ENCODE data around the gene ERGIC3.
"Not testable (repeated sequence)": the region's sequence is repeated elsewhere in the genome, so short reads cannot be mapped to it uniquely, and the experiment has no call there.

Gene ERGIC3

GRCh38 chr20:35508493-35509218 is 33.2 kb upstream of the ERGIC3 start:
- no peak overlapping the region for H2AFZ ChIP-seq (ENCODE audit: low read depth, low read length)
- peaks cover 77% of the 10 kb centered on the region for H3K36me3 ChIP-seq (ENCODE audit: insufficient read depth, low read length)
- H3K27me3 ChIP-seq (ENCODE audit: insufficient read depth, low read length): no peaks in the 10 kb centered on the region
- H3K9me3 ChIP-seq (ENCODE audit: low read length): no peaks in the 10 kb centered on the region
- no peaks in the 10 kb centered on the region for H3K4me1 ChIP-seq (ENCODE audit: insufficient read depth, low read length)
- H3K4me3 ChIP-seq (ENCODE audit: low read length): no peak overlapping the region

DNA sequence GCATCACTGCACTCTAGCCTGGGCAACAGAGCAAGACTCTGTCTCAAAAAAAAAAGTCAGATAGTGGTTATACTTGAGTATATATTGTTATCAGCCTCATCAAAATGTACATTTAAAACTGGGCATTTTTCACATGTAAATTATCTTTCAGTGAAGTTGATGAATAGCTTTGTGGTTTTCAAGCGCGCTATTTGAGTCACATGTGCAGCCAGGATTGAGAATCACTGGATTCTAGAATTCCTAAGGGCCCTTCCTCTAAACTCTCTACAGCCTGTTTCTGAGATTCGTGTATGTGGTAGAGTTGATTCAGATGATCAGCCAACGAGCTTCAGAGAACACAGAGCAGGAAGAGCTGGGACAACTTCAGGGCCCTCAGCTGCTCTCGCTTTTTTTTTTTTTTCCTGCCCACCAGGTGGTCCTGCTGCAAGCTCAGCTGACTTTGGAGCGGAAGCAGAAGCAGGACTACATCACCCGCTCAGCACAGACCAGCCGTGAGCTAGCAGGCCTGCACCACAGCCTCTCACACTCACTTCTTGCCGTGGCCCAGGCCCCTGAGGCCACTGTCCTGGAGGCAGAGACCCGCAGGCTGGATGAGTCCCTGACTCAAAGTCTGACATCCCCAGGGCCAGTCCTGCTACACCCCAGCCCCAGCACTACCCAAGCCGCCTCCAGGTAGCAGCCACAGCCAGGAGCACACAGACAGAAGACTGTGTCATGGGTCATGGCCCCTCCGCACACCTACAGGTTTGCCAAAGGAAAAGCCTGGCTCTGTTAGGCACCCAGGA is 30.7 kb upstream of the ERGIC3 start:
- peaks cover 64% of the 10 kb centered on the region for H3K36me3 ChIP-seq (ENCODE audit: insufficient read depth, low read length)
- H2AFZ ChIP-seq (ENCODE audit: low read depth, low read length): no peak overlapping the region
- H3K4me3 ChIP-seq (ENCODE audit: low read length): no peak overlapping the region
- H3K27me3 ChIP-seq (ENCODE audit: insufficient read depth, low read length): no peaks in the 10 kb centered on the region
- no peaks in the 10 kb centered on the region for H3K9me3 ChIP-seq (ENCODE audit: low read length)
- H3K4me1 ChIP-seq (ENCODE audit: insufficient read depth, low read length): no peaks in the 10 kb centered on the region

DNA sequence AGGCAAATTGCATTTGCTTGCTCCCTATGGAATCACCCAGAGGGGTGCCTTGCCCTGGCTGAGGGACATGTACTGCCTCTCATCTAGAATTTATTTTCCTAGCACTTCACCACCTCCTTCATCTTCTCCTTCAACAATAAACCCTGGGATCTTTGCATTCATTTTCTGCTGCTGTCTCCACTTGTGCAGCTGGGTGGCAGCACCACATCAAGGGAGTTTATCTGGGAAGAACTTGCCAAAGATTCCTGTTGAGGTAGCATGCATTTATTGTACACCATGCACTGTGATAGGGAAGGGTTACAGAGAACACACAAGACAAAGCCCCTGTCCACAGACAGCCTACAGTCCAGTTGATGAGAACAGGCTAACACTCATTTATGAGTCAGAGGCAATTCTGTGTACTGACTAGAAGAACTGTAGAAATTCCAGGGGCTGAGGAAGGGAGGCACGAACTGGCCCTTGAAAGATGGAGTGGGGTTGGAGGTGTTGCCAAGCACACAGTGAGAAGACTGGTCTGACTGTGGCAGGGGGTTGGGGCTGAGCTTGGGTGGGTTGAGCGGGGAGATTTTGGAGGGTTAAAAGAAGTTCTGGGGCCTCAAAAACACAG is 30.0 kb upstream of the ERGIC3 start:
- Histone ChIP-seq H3K9me3 (ENCODE audit: low read length) (no peaks in the 10 kb centered on the region), H3K4me1 (ENCODE audit: insufficient read depth, low read length) (no peaks in the 10 kb centered on the region), H3K27me3 (ENCODE audit: insufficient read depth, low read length) (no peaks in the 10 kb centered on the region), H3K36me3 (ENCODE audit: insufficient read depth, low read length) (peaks cover 58% of the 10 kb centered on the region), H3K4me3 (ENCODE audit: low read length) (no peak overlapping the region), H2AFZ (ENCODE audit: low read depth, low read length) (no peak overlapping the region)

DNA sequence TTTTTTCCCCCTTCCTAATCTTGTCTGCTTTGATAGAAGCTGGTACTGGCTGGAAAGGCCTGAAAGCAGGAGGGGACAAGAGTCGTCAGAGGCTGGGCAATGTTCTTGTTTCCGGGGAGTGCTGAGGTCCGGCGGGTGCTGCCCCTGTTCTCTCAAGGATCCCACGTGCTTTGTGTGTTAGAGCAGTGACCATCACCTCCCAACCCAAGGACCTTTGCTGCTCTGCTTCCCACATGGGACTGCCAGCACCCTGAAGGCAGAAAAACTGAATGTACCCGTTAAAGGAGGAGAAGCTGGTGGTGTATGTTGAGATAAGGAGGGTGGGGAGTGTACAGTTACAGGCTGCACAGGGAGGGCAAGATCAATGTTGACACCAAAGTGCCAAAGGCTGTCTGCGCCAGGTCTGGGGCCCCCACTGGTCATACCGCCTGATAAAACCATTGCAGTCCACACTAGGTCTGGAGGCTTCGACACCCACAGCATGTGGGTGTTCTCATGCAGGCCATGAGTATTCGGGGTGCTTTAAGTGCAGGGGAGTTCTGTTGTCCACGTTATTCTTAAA is 27.4 kb upstream of the ERGIC3 start:
- H3K36me3 ChIP-seq (ENCODE audit: insufficient read depth, low read length): peaks cover 39% of the 10 kb centered on the region
- H2AFZ ChIP-seq (ENCODE audit: low read depth, low read length): no peak overlapping the region

DNA sequence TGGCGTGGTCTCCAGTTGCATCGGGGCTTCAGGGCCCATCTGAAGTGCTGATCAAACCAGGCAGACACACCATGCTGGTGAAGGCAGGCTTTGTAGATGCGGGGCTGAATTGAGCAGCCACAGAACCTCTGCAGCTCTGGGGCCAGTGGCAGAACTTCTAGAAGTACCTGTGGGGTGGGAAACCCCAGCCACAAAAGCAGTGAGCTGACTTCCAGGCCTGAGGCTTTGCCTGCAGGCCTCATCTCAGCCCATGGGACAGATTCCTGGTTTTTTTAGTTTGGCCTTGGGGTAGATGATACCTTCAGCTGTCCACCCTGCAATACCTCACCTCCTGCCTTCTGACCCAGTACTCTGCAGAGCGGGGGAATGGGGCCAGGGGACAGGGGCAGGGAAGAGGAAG is 26.5 kb upstream of the ERGIC3 start:
- Histone ChIP-seq H3K9me3 (ENCODE audit: low read length) (no peaks in the 10 kb centered on the region), H3K27me3 (ENCODE audit: insufficient read depth, low read length) (no peaks in the 10 kb centered on the region), H3K36me3 (ENCODE audit: insufficient read depth, low read length) (peaks cover 31% of the 10 kb centered on the region), H3K4me1 (ENCODE audit: insufficient read depth, low read length) (no peaks in the 10 kb centered on the region), H3K4me3 (ENCODE audit: low read length) (no peak overlapping the region), H2AFZ (ENCODE audit: low read depth, low read length) (no peak overlapping the region)

More for the DNA sequence above, 27.4 kb upstream of the ERGIC3 start:
- Histone ChIP-seq H3K27me3 (ENCODE audit: insufficient read depth, low read length) (no peaks in the 10 kb centered on the region), H3K4me3 (ENCODE audit: low read length) (no peak overlapping the region), H3K4me1 (ENCODE audit: insufficient read depth, low read length) (no peaks in the 10 kb centered on the region), H3K9me3 (ENCODE audit: low read length) (no peaks in the 10 kb centered on the region)

DNA sequence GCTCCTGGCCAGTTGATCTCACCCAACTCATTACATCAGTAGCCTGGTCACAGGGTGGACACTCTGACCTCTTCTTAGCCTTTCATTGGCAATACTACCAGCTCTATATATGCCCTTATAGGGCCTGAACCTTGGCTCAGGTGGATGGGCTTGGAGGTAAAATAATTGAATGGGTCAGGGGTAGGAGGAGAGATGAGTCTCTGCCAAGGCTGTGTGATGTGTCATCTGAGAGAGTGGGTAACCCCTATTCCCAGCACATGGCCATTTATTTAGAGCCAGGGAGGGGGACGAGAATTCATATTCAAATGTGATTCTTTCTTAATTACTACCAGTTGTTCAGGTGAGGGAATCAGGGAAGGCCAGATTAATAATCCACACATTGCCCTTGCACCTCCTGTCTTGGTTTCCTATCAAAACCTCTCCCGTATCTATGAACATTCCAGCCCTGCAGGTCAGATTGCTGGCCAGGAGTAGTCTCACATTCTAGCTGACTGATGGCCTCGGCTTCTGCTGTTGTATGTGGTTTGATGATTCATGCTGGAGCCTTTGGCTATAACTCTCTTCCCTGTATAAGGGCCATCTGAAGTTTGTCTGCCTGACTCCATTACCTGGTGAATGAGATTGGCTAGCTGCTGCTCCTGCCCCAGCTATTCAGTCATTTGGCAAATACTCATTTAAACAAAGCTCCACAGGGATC is 25.8 kb upstream of the ERGIC3 start:
- Histone ChIP-seq H3K4me3 (ENCODE audit: low read length) (no peak overlapping the region), H3K9me3 (ENCODE audit: low read length) (no peaks in the 10 kb centered on the region), H3K36me3 (ENCODE audit: insufficient read depth, low read length) (peaks cover 26% of the 10 kb centered on the region), H2AFZ (ENCODE audit: low read depth, low read length) (no peak overlapping the region), H3K27me3 (ENCODE audit: insufficient read depth, low read length) (no peaks in the 10 kb centered on the region), H3K4me1 (ENCODE audit: insufficient read depth, low read length) (no peaks in the 10 kb centered on the region)

GRCh38 chr20:35517125-35517524 is 24.8 kb upstream of the ERGIC3 start:
- no peaks in the 10 kb centered on the region for H3K9me3 ChIP-seq (ENCODE audit: low read length)
- no peak overlapping the region for H3K4me3 ChIP-seq (ENCODE audit: low read length)
- H3K4me1 ChIP-seq (ENCODE audit: insufficient read depth, low read length): no peaks in the 10 kb centered on the region
- H3K27me3 ChIP-seq (ENCODE audit: insufficient read depth, low read length): no peaks in the 10 kb centered on the region
- no peak overlapping the region for H2AFZ ChIP-seq (ENCODE audit: low read depth, low read length)
- peaks cover 19% of the 10 kb centered on the region for H3K36me3 ChIP-seq (ENCODE audit: insufficient read depth, low read length)

GRCh38 chr20:35517767-35518166 is 24.1 kb upstream of the ERGIC3 start:
- H2AFZ ChIP-seq (ENCODE audit: low read depth, low read length); H3K9me3 ChIP-seq (ENCODE audit: low read length); H3K4me1 ChIP-seq (ENCODE audit: insufficient read depth, low read length); H3K4me3 ChIP-seq (ENCODE audit: low read length); H3K27me3 ChIP-seq (ENCODE audit: insufficient read depth, low read length): not testable (repeated sequence)
- H3K36me3 ChIP-seq (ENCODE audit: insufficient read depth, low read length): peaks cover 14% of the 10 kb centered on the region

DNA sequence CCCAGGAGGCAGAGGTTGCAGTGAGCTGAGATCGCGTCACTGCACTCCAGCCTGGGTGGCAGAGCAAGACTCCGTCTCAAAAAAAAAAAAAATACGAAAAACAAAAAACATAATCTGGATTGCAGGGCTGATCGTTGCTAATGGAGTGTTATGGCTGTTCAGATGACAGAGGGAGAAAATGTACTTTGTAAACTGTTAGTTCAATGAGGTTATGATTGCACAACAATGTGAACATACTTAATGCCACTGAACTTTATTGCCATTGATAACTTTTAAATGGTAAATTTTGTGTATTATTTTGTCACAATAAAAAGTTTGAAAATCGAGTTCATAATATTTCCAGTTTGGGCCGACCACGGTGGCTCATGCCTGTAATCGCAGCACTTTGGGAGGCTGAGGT is 22.9 kb upstream of the ERGIC3 start:
- Histone ChIP-seq H3K4me3 (ENCODE audit: low read length) (no peak overlapping the region), H2AFZ (ENCODE audit: low read depth, low read length) (no peak overlapping the region), H3K4me1 (ENCODE audit: insufficient read depth, low read length) (no peaks in the 10 kb centered on the region), H3K9me3 (ENCODE audit: low read length) (no peaks in the 10 kb centered on the region), H3K27me3 (ENCODE audit: insufficient read depth, low read length) (no peaks in the 10 kb centered on the region), H3K36me3 (ENCODE audit: insufficient read depth, low read length) (peaks cover 6% of the 10 kb centered on the region)

GRCh38 chr20:35523298-35523888 is 18.5 kb upstream of the ERGIC3 start:
- no peaks in the 10 kb centered on the region for H3K4me1 ChIP-seq (ENCODE audit: insufficient read depth, low read length)
- no peak overlapping the region for H3K4me3 ChIP-seq (ENCODE audit: low read length)
- H3K27me3 ChIP-seq (ENCODE audit: insufficient read depth, low read length): no peaks in the 10 kb centered on the region
- H2AFZ ChIP-seq (ENCODE audit: low read depth, low read length): no peak overlapping the region
- peaks cover 4% of the 10 kb centered on the region for H3K9me3 ChIP-seq (ENCODE audit: low read length)
- no peaks in the 10 kb centered on the region for H3K36me3 ChIP-seq (ENCODE audit: insufficient read depth, low read length)

GRCh38 chr20:35525639-35526038 is 16.2 kb upstream of the ERGIC3 start:
- peaks cover 4% of the 10 kb centered on the region for H3K9me3 ChIP-seq (ENCODE audit: low read length)
- H3K4me1 ChIP-seq (ENCODE audit: insufficient read depth, low read length): no peaks in the 10 kb centered on the region
- H3K27me3 ChIP-seq (ENCODE audit: insufficient read depth, low read length): no peaks in the 10 kb centered on the region
- no peak overlapping the region for H3K4me3 ChIP-seq (ENCODE audit: low read length)
- H3K36me3 ChIP-seq (ENCODE audit: insufficient read depth, low read length): no peaks in the 10 kb centered on the region
- no peak overlapping the region for H2AFZ ChIP-seq (ENCODE audit: low read depth, low read length)

DNA sequence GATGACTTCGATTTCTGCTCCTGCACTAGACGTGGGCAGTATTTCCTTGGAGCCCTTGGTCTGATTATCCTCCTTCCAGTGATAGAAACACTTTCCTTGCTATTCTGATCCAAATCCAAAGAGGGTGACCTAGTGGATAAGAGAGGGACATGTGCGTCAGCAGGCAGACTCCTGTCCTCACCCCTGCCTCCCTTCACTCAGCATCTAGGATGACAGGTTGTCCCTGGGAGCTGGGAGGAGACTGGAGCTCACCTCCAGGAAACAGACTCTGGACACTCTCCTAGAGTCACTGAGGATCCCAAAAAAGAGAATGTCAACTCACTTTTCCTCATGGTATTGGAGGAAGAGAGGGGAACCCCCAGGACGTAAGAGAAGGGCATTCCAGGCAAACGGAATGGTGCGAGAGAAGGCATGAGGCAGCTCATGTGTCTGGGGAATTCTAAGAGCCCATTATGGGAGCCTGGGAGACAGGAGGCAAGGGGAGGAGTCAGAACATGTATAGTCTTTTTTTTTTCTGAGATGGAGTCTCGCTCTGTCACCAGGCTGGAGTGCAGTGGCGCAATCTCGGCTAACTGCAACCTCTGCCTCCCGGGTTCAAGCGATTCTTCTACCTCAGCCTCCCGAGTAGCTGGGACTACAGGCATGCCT is 14.6 kb upstream of the ERGIC3 start:
- Histone ChIP-seq H3K4me1 (ENCODE audit: insufficient read depth, low read length) (no peaks in the 10 kb centered on the region), H3K9me3 (ENCODE audit: low read length) (peaks cover 4% of the 10 kb centered on the region), H3K36me3 (ENCODE audit: insufficient read depth, low read length) (no peaks in the 10 kb centered on the region), H3K27me3 (ENCODE audit: insufficient read depth, low read length) (no peaks in the 10 kb centered on the region), H3K4me3 (ENCODE audit: low read length) (no peak overlapping the region), H2AFZ (ENCODE audit: low read depth, low read length) (no peak overlapping the region)
